ENCODE data around the gene VOPP1.

GRCh38 chr7:55476852-55477780 lies 95.2 kb downstream of the VOPP1 start:
- TF ChIP-seq CTCF (IDR thresholded peaks at IDR 0.05) (no peak), MLX (CRISPR knock-in tag; IDR thresholded peaks at IDR 0.05) (no peak), FOXK1 (CRISPR knock-in tag; IDR thresholded peaks at IDR 0.05) (no peak), NFE2L1 (CRISPR knock-in tag; IDR thresholded peaks at IDR 0.05) (no peak)

All from WTC11 (cell line).